GM12874 (cell line): ENCODE data around the gene PCCA.
A peak's percentile ranks its signal among the peaks of the same experiment; 100 is the strongest.

ENCODE experiments used
- CTCF ChIP-seq: IDR thresholded peaks from 2 replicates; pipeline ENCODE4 v1.5.1; 2011; ENCODE audit warnings: low read depth, mild to moderate bottlenecking, control low read depth, low read length, moderate library complexity; ENCODE audit not compliant: insufficient read depth

Gene PCCA

GRCh38 chr13:100510208-100510957, 421.5 kb downstream of the PCCA start:
- TF ChIP-seq CTCF, result no peak

- no peak for TF ChIP-seq CTCF
Observed at GRCh38 chr13:100511466-100511865, 422.6 kb downstream of the PCCA start.

DNA sequence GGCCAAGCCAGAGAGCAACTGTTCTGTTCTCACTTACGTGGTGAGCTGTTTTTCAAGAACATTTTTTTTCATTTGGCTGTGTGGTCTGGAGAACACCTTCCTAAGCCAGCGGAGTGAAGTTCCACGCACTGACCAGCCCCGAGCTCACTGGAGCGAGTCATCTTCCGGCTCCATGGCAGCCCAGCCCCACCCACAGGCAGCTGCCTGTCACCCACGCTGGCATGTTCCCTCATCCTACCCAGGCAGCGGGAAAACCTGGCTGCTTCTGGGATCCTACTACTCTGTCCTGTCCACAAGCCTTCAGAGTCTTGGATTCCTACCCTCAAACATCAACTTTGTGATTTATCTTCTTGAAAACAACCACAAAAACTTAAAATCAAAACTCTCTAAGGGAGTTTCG, 423.5 kb downstream of the PCCA start:
- no peak for TF ChIP-seq CTCF

- TF ChIP-seq CTCF, result no peak
Observed at GRCh38 chr13:100513171-100513570, 424.3 kb downstream of the PCCA start.

GRCh38 chr13:100513987-100514670, 425.2 kb downstream of the PCCA start:
- no peak for TF ChIP-seq CTCF

DNA sequence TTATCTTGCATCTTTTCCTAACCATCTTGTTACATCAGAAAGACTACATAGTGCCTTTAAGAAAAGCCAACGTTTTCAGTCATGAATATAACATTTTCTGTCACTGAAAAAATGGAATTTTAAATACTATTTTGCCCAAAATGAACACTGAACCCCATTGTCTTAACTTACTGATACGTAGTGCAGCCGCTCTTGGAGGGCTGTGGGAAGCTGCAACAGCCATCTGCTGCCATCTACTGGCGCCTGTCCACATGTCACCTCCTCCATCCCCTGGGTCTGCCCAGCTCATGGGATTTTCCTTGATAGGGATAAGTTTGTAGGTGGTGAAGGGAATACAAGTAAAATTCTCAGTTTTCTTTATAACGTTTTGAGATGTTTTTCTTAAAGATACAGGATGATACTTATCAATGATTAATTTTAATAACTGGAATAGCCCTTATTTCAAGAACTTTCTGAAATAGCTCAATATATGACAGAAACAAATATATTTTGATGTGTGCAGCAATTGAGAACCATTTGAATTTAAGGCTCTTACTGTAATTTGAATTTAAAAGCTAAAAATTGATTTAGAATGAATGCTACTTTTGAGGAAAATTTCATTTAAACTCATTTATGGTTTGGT, 426.0 kb downstream of the PCCA start:
- peak; percentile 83 for TF ChIP-seq CTCF

DNA sequence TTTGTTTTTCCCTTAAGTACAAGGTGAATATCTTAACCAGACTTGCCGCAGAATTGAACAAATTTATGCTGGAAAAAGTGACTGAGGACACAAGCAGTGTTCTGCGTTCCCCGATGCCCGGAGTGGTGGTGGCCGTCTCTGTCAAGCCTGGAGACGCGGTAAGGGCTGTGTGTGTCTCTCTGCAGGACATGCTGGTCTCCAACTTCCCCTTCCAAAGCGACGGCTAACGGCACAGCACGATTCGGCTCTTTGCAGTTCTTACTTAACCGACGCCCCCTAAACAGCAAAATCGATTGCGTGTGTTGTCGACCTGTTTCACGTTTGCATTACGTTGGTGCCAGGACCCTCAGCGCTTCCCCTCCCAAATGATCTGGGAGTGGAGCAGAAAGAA, 426.5 kb downstream of the PCCA start:
- TF ChIP-seq CTCF, result no peak
